Body of pancreas (tissue), 4 donors: Measurements from ENCODE around the gene MNT.

ENCODE experiments used
- POLR2A ChIP-seq, 3 donors: fragments of 450-650 bp; IDR thresholded peaks; one replicate each; pipeline ENCODE4 v1.6.1; 2016; ENCODE audit warnings: antibody characterized with exemption in 3 of 3, mild to moderate bottlenecking in 2 of 3
- TF ChIP-seq, protein P1 (sequence below), 7 experiments: fragments of 450-650 bp in 4 of 7; fragments of 200-600 bp in 3 of 7; sonication (generic) in 3 of 7; IDR thresholded peaks; one replicate each; pipeline ENCODE4 v1.5.1; 2016 to 2019; ENCODE audit warnings: antibody characterized with exemption in 7 of 7

DNA sequence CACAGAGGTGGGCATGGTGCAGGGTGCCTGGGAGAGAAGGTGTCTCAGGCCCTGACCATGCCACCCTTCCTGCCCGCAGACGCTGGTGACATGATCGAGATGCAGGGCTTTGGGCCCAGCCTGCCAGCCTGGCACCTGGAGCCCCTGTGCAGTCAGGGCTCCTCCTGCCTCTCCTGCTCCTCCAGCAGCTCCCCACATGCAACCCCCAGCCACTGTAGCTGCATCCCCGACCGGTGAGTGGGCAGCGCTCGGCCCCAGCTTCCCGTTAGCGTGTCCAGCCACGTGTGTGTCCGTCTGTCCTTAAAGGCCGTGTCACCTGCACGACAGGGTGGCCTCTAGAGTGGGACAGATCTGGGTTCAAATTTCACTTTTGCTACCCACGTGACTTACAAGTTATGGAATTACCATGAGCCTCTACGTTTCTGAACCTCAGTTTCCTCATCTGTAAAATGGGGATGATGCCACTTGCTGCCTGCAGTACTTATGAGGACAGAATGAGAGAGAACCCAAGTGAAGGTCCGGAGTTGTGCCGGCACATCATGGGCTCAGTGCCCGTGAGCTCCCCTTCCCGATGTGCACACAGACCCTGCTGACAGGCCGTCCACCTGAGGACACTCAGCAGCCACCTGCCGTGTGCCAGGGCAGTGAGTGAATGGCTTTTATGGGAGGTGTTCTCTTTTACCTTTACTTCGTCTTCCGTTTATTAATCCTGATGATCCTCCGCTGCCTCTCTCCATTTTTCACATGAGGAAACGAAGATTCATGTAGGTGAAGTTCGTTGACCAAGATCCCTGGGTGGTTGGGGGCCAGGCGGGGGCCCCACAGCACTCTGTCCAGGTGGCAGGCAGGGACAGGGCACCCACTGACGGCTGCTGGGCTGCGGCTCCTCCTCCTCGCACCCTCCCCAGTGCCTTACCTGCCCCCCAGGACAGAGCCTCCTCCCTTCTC lies 29.4 kb downstream of the MNT start:
- TF ChIP-seq, protein P1, sequence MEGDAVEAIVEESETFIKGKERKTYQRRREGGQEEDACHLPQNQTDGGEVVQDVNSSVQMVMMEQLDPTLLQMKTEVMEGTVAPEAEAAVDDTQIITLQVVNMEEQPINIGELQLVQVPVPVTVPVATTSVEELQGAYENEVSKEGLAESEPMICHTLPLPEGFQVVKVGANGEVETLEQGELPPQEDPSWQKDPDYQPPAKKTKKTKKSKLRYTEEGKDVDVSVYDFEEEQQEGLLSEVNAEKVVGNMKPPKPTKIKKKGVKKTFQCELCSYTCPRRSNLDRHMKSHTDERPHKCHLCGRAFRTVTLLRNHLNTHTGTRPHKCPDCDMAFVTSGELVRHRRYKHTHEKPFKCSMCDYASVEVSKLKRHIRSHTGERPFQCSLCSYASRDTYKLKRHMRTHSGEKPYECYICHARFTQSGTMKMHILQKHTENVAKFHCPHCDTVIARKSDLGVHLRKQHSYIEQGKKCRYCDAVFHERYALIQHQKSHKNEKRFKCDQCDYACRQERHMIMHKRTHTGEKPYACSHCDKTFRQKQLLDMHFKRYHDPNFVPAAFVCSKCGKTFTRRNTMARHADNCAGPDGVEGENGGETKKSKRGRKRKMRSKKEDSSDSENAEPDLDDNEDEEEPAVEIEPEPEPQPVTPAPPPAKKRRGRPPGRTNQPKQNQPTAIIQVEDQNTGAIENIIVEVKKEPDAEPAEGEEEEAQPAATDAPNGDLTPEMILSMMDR (IDR thresholded peaks at IDR 0.05): no peak
- no peak for TF ChIP-seq POLR2A (IDR thresholded peaks at IDR 0.05)
